ENCODE data around the gene ZNF723. TPM values are rescaled to one million over a fixed set of nuclear protein-coding genes. Genes with fewer than 3 reads are reported as not detected.
"Not testable (repeated sequence)": the region's sequence is repeated elsewhere in the genome, so short reads cannot be mapped to it uniquely, and the experiment has no call there.

The ZNF723 gene
- total RNA-seq, 2 experiments from 2014 or later: not detected

DNA sequence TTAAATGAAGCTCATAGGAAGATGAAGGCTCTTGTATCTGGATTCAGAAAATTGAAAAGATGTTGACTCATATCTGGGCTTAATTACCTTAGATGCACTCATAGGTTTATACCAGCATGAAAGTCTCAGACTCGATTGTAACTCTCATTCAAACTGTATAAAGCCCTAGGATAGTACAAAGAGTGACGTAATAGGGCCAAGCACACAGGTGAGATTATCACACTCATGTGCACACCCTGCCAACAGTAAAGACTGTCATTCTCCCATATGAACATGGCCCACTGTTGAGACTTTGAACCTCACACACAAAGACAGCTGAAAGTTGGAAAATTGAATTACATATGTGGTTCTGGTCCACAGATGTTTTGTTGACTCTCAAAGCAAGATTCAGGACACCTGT, 18.0 kb upstream of the ZNF723 start:
- DNase-seq: no peak
- no peak overlapping the region for H3K4me3 ChIP-seq (ENCODE audit: low read length)
- Mint-ChIP-seq H3K27me3 (no peaks in the 10 kb centered on the region), H3K27ac (no peak overlapping the region), H3K9me3 (peaks cover 25% of the 10 kb centered on the region), H3K36me3 (ENCODE audit: low read depth) (no peaks in the 10 kb centered on the region), H3K4me1 (ENCODE audit: low read depth) (no peaks in the 10 kb centered on the region), H3K4me3 (no peak overlapping the region)
- peaks cover 12 to 14% of the 10 kb centered on the region in 2 experiments for H3K9me3 ChIP-seq (ENCODE audit: control insufficient read depth in 1 of 2, insufficient read depth in 1 of 2, low read length in 2 of 2)
- no peak overlapping the region for H3K27ac ChIP-seq (ENCODE audit: low read depth in 1 of 2, low read length in 2 of 2)
- intact Hi-C loops (cut with DNase I, micrococcal nuclease): no loop called here
- POLR2A ChIA-PET: no interaction called here
- ATAC-seq (ENCODE audit: poor library complexity): no peak
- no peaks in the 10 kb centered on the region for H3K4me1 ChIP-seq (ENCODE audit: insufficient read depth, low read length)
- CTCF ChIA-PET: no interaction called here
- H3K27me3 ChIP-seq (ENCODE audit: control insufficient read depth in 1 of 2, insufficient read depth in 2 of 2, low read length in 2 of 2): no peaks in the 10 kb centered on the region
- TF ChIP-seq, protein P1, sequence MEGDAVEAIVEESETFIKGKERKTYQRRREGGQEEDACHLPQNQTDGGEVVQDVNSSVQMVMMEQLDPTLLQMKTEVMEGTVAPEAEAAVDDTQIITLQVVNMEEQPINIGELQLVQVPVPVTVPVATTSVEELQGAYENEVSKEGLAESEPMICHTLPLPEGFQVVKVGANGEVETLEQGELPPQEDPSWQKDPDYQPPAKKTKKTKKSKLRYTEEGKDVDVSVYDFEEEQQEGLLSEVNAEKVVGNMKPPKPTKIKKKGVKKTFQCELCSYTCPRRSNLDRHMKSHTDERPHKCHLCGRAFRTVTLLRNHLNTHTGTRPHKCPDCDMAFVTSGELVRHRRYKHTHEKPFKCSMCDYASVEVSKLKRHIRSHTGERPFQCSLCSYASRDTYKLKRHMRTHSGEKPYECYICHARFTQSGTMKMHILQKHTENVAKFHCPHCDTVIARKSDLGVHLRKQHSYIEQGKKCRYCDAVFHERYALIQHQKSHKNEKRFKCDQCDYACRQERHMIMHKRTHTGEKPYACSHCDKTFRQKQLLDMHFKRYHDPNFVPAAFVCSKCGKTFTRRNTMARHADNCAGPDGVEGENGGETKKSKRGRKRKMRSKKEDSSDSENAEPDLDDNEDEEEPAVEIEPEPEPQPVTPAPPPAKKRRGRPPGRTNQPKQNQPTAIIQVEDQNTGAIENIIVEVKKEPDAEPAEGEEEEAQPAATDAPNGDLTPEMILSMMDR (IDR thresholded peaks at IDR 0.05): no peak
- H3K36me3 ChIP-seq (ENCODE audit: insufficient read depth, low read length): no peaks in the 10 kb centered on the region

DNA sequence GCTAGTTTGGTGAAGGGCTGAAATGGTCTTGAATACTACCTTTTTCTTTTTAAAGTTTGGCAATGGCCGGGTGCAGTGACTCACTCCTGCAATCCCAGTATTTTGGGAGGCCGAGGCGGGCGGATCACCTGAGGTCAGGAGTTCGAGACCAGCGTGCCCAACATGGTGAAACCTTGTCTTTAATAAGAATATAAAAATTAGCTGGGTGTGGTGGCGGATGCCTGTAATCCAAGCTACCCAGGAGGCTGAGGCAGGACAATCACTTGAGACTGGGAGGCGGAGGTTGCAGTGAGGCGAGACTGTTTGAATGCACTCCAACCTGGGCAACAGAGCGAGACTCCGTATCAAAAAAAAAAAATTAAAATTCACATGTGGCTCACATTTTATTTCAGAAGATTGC, 880 bp upstream of the ZNF723 start:
- Histone ChIP-seq H3K9me3 (ENCODE audit: control insufficient read depth in 1 of 2, insufficient read depth in 1 of 2, low read length in 2 of 2) (peaks cover 18 to 48% of the 10 kb centered on the region in 2 experiments), H3K27ac (ENCODE audit: low read depth in 1 of 2, low read length in 2 of 2) (no peak overlapping the region), H3K4me3 (ENCODE audit: low read length) (no peak overlapping the region), H3K36me3 (ENCODE audit: insufficient read depth, low read length) (no peaks in the 10 kb centered on the region), H3K4me1 (ENCODE audit: insufficient read depth, low read length) (no peaks in the 10 kb centered on the region), H3K27me3 (ENCODE audit: control insufficient read depth in 1 of 2, insufficient read depth in 2 of 2, low read length in 2 of 2) (no peaks in the 10 kb centered on the region)
- Mint-ChIP-seq H3K9me3 (no peaks in the 10 kb centered on the region), H3K27ac (no peak overlapping the region), H3K4me3 (no peak overlapping the region), H3K36me3 (ENCODE audit: low read depth) (peaks cover 8% of the 10 kb centered on the region), H3K27me3 (no peaks in the 10 kb centered on the region), H3K4me1 (ENCODE audit: low read depth) (no peaks in the 10 kb centered on the region)
- TF ChIP-seq, protein P1 (IDR thresholded peaks at IDR 0.05): no peak
- ATAC-seq (ENCODE audit: poor library complexity) (no peak), DNase-seq (no peak)
- ChIA-PET CTCF (no interaction called here), POLR2A (no interaction called here)
- intact Hi-C loops (cut with DNase I, micrococcal nuclease): no loop called here

DNA sequence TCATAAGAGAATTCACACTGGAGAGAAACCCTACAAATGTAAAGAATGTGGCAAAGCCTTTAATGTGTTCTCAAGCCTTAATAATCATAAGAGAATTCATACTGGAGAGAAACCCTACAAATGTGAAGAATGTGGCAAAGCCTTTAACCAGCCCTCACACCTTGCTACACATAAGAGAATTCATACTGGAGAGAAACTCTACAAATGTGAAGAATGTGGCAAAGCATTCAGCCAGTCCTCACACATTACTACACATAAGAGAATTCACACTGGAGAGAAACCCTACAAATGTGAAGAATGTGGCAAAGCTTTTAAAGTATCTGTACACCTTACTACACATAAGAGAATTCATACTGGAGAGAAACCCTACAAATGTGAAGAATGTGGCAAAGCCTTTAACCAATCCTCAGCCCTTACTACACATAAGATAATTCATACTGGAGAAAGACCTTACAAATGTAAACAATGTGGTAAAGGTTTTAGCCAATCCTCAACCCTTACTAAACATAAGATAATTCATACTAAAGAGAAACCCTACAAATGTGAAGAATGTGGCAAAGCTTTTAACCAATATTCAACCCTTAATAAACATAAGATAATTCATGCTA, 25.7 kb downstream of the ZNF723 start:
- H3K4me1 ChIP-seq (ENCODE audit: insufficient read depth, low read length); H3K4me3 Mint-ChIP-seq; DNase-seq; H3K4me1 Mint-ChIP-seq (ENCODE audit: low read depth); H3K4me3 ChIP-seq (ENCODE audit: low read length); CTCF ChIA-PET; H3K27ac Mint-ChIP-seq; intact Hi-C loops (cut with DNase I, micrococcal nuclease); H3K9me3 Mint-ChIP-seq; H3K27ac ChIP-seq (ENCODE audit: low read depth in 1 of 2, low read length in 2 of 2); H3K27me3 ChIP-seq (ENCODE audit: control insufficient read depth in 1 of 2, insufficient read depth in 2 of 2, low read length in 2 of 2); ATAC-seq (ENCODE audit: poor library complexity); H3K36me3 ChIP-seq (ENCODE audit: insufficient read depth, low read length); H3K27me3 Mint-ChIP-seq; POLR2A ChIA-PET: not testable (repeated sequence)
- H3K36me3 Mint-ChIP-seq (ENCODE audit: low read depth): peaks cover 20% of the 10 kb centered on the region
- peaks cover 34 to 63% of the 10 kb centered on the region in 2 experiments for H3K9me3 ChIP-seq (ENCODE audit: control insufficient read depth in 1 of 2, insufficient read depth in 1 of 2, low read length in 2 of 2)

DNA sequence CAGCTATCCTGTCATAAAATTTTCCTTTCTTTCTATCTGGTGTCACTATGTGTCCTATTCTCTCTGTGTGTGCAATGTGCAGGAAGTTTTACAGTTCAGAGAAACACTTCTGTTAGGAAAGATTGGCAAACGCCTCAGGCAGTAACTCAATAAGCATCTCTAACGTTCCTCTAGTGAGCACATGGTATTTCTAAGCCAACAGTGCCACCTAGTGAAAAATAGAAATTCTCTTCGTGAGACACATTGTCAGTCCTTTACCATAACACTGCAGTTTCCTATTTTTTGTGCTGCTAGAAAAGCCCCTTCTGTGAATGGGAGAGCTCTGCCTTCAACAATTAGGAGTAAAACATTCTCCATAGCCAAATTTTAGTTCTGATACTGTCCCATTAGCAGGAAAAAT, 50.7 kb downstream of the ZNF723 start:
- H3K4me1 Mint-ChIP-seq (ENCODE audit: low read depth): no peaks in the 10 kb centered on the region
- TF ChIP-seq, protein P1 (IDR thresholded peaks at IDR 0.05): no peak
- H3K36me3 ChIP-seq (ENCODE audit: insufficient read depth, low read length): no peaks in the 10 kb centered on the region
- H3K36me3 Mint-ChIP-seq (ENCODE audit: low read depth): no peaks in the 10 kb centered on the region
- H3K4me3 ChIP-seq (ENCODE audit: low read length): no peak overlapping the region
- H3K27ac ChIP-seq (ENCODE audit: low read depth in 1 of 2, low read length in 2 of 2): no peak overlapping the region
- no peaks in the 10 kb centered on the region for H3K27me3 Mint-ChIP-seq
- intact Hi-C loops (cut with DNase I, micrococcal nuclease): no loop called here
- H3K4me1 ChIP-seq (ENCODE audit: insufficient read depth, low read length): no peaks in the 10 kb centered on the region
- H3K4me3 Mint-ChIP-seq: no peak overlapping the region
- DNase-seq: peak in 3 of 14 experiments; percentile 9 to 17 (median 16)
- H3K27me3 ChIP-seq (ENCODE audit: control insufficient read depth in 1 of 2, insufficient read depth in 2 of 2, low read length in 2 of 2): no peaks in the 10 kb centered on the region
- peaks cover 0 to 8% of the 10 kb centered on the region in 2 experiments for H3K9me3 ChIP-seq (ENCODE audit: control insufficient read depth in 1 of 2, insufficient read depth in 1 of 2, low read length in 2 of 2)
- peaks cover 15% of the 10 kb centered on the region for H3K9me3 Mint-ChIP-seq
- no peak overlapping the region for H3K27ac Mint-ChIP-seq
- ChIA-PET POLR2A (no interaction called here), CTCF (no interaction called here)
- no peak for ATAC-seq (ENCODE audit: poor library complexity)

Data from CD4-positive, alpha-beta T cell (primary cell).